CD4-positive, alpha-beta T cell treated with Interleukin-21 for 1 hour (primary cell): ENCODE data around the gene PIM1.

ENCODE experiments used
- DNase-seq: peaks from one replicate; pipeline ENCODE4 v3.0.0-alpha.2; 2020

PIM1 gene

DNA sequence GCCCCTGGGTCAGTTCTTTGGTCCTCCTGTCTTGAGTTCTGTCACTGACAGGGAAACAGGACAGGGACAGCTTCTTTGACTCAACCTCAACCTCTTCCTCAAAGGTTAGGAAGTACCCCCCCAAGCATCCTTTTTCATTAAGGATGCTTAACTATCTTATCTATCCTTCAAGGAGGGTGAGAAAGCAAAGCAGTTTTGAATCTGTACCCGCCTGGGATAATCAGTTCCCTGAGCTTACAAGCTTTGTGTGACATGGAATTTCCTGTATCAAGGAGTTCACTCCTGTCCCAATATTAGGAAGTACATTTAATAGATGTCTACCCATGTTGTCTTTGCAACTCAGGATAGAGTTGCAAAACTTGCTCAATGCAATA lies 31.1 kb upstream of the PIM1 start:
- DNase-seq: no peak

GRCh38 chr6:37139230-37139962 lies 30.6 kb upstream of the PIM1 start:
- DNase-seq: no peak

DNA sequence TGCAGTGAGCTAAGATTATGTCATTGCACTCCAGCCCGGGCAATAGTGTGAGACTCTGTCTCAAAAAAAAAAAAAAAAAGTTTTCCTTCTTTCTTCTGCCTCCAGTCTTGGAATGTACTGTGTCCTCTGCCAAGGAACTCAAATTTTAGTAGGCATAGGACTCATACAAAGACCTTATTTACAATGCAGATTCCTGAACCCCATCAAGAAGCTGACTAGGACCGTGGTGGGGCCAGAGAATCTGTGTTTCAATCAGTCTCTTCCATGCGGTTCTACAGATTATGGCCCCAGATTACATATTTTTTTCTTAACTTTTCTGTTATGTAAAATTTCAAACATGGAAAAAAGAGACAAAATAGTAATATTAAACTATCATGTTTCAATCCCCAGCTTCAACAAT lies 29.8 kb upstream of the PIM1 start:
- DNase-seq: no peak

GRCh38 chr6:37141281-37142049 lies 28.5 kb upstream of the PIM1 start:
- no peak for DNase-seq

- DNase-seq: no peak
Observed at GRCh38 chr6:37142050-37142614, 27.8 kb upstream of the PIM1 start.

DNA sequence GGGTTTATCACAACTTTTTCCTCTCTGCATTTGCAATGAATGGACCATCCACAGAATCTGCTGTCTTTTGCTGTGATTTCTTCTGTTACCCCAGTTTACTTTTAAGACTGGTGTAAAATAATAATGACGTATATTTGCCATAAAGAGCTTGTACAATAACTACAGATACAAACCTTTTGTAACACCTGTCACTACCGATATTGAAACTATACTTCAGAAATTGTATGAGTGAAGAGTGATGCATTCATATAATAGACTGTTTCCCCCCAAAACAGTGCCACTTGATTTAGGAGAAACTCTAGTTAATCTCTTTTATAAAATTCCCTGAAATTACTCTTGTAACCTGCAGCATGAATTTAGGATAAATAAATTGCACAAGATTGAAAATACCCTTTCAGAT lies 26.4 kb upstream of the PIM1 start:
- DNase-seq: no peak

DNA sequence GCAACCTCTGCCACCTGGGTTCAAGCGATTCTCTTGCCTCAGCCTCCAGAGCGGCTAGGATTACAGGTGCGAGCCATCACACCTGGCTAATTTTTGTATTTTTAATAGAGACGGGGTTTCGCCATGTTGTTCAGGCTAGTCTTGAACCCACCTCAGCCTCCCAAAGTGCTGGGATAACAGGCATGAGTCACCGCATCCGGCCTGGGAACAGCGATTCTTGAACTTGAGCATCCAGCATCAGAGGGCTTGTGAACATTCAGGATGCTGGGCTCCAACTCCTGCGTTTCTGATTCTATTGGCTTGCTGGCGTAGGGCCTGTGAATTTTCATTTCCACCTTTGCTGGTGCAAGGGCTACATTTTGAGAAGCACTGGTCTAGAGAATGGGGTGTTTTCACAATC lies 24.5 kb upstream of the PIM1 start:
- DNase-seq: no peak

- DNase-seq: no peak
Observed at GRCh38 chr6:37146735-37147157, 23.2 kb upstream of the PIM1 start.

GRCh38 chr6:37149745-37150144 lies 20.2 kb upstream of the PIM1 start:
- DNase-seq: no peak

- DNase-seq: no peak
Observed at GRCh38 chr6:37150314-37150713, 19.6 kb upstream of the PIM1 start.

DNA sequence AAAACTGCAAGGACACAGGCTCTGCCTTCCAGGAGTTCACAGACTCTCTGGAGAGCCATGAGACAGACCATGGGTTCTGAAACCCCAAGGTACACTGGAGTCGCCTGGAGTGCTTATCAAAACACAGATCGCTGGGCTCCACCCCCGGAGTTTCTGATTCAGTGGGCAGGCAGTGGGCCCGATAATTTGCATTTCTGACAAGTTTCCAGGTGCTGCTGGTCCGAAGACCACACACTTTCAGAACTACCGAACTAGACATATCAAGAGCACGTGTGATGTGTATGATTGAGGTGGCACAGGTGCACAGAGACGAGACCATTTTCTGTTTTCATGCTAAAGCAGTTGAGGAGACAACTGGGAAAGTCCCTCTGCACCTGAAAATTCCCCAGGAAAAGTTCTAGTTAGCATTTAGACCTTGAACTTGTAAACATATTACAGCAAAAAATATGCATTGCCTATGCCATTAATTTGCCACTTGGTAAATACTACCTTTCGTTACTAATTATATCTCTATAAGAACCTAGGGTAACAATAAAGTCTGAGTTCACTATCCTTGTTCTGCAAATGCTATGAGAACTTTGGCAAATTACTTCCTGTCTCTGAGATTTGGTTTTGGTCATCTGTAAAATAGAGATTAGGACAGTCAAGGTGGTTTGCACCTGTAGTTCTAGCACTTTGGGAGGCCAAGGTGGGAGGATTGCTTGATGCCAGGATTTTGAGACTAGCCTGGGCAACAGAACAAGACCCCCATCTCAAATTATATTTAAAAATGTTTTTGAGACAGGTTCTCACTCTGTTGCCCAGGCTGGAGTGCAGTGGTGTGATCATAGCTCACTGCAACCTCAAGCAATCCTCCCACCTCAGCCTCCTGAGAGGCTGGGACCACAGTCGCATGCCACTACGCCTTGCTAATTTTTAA lies 14.3 kb upstream of the PIM1 start:
- peak; percentile 46 for DNase-seq

DNA sequence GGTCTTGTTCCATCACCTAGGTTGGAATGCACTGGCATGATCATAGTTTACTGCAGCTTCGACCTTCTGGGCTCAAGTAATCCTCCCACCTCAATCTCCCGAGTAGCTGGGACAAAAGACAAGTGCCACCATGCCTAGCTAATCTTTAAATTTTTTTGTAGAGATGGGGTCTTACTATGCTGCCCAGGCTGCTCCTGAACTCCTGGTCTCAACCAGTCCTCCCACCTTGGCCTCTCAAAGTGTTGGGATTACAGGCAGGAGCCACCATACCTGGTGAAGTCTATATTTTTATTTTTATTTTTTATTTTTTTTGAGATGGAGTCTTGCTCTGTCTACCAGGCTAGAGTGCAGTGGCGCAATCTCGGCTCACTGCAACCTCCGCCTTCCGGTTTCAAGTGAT lies 11.4 kb upstream of the PIM1 start:
- no peak for DNase-seq

DNA sequence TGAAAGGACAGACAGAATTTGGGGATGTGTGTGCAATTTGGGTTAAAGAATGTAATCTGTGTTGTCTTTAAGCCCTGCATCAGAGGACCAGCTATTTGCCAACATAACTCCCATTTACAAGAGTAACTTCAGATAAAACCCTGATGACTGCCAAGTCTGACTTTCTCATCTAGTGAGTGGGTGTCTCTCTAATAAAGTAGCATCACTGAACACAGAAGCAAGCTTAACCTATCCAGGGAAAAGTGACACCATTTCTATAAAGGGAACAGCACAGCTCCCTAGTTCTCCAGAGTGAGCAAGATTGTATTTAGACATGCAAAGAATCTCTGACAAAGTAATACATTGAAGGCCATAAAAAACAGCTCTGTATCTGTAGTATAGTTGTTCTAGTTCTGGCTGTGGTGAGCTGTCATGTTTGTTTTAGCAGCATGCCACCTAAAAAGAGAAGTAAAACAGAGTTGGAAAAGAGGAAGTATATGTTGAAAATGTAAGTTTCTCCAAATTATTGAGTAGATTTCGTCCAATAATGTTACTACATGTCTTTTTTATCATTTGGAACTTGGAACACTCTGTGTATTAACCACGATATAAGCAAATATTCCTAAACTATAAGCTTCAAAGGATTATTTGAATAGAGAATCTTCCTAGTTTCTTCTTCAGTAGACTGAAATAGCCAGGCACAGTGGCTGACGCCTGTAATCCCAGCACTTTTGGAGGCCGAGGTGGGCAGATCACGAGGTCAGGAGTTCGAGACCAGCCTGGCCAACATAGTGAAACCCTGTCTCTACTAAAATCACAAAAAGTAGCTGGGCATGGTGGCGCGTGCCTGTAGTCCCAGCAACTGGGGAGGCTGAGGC lies 8.8 kb upstream of the PIM1 start:
- no peak for DNase-seq

DNA sequence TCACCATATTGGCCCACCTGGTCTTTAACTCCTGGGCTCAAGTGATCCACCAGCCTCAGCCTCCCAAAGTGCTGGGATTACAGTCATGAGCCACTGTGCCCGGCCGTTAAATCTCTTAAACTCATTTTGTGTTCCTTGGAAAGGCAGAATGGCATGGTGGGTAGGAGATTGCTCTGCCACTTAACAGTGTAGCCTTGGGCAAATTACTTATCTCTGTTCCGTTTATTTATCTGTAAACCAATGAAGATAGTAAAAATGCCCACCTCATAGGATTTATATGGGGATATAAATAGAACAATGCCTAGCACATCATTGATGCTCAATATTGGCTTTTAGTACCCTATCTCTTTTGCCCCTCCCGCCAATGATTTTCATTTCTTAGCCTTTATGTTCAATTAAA lies 7.2 kb upstream of the PIM1 start:
- DNase-seq: no peak

GRCh38 chr6:37168163-37168758 lies 1.7 kb upstream of the PIM1 start:
- DNase-seq: no peak

DNA sequence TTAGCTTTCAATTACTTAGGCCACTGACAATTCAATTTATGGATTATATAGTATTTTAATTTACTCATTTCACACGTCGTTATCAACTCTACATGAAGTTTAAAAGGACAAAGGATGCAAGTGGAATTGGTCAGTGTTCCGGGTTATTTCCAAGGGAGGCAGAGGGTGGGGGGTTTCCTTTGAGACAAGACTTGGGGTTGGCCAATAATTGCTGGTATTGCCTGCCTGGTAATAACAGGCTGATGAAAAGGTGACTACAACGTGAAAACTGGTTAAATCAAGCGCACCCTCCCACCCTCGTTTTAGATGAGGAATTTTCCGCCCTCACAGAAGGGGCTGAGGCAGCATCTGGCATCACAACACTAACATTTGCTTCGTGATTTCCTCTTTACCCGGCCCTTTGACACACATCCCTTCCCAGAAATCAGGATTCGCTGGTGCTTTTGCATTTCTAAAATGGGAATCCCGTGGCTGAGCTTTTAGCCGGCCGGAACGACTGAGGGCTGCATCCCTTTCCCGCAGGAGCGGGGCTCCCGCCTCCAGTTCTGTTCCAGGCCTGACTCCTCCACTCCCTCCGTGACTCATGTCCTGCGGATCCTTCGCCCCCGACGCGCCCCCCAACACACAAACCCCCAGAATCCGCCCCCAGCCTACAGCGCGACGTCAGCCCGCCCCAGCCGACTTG lies 999 bp upstream of the PIM1 start:
- no peak for DNase-seq

DNA sequence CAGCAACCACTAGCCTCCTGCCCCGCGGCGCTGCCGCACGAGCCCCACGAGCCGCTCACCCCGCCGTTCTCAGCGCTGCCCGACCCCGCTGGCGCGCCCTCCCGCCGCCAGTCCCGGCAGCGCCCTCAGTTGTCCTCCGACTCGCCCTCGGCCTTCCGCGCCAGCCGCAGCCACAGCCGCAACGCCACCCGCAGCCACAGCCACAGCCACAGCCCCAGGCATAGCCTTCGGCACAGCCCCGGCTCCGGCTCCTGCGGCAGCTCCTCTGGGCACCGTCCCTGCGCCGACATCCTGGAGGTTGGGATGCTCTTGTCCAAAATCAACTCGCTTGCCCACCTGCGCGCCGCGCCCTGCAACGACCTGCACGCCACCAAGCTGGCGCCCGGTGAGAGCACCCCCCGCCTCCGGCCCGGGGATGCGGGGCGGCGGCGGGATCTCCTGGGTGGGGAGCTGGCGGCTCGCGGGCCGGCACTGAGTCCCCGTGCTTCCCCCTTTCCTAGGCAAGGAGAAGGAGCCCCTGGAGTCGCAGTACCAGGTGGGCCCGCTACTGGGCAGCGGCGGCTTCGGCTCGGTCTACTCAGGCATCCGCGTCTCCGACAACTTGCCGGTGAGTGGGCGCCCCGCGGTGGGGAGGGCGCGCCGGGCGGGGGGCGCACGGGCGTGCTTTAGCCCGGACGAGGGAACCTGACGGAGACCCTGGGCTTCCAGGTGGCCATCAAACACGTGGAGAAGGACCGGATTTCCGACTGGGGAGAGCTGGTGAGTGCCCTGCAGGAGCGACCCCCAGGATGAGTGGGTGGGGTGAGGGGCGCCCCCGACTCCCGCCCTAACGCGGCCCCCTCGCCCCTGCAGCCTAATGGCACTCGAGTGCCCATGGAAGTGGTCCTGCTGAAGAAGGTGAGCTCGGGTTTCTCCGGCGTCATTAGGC lies 585 bp downstream of the PIM1 start:
- DNase-seq: peak; percentile 46

- DNase-seq: no peak
Observed at GRCh38 chr6:37171201-37171969, 1.4 kb downstream of the PIM1 start.
